Measurements from ENCODE around the gene TRAM2. TPM values are rescaled to one million over a fixed set of nuclear protein-coding genes. Genes with fewer than 3 reads are reported as not detected.

TRAM2 gene
- total RNA-seq, 2 donors from 2014 or later: 40.0 to 41.8 TPM

GRCh38 chr6:52610745-52611355 lies 34.0 kb upstream of the TRAM2 start:
- TF ChIP-seq CTCF (IDR thresholded peaks at IDR 0.05): no peak
- Histone ChIP-seq H3K4me3 (no peak overlapping the region), H3K36me3 (no peaks in the 10 kb centered on the region), H3K9me3 (no peaks in the 10 kb centered on the region), H3K4me1 (ENCODE audit: control insufficient read depth in 1 of 2, low read depth in 2 of 2) (no peaks in the 10 kb centered on the region), H3K27ac (no peak overlapping the region), H3K27me3 (replicated peaks; ENCODE audit: insufficient read depth) (no peaks in the 10 kb centered on the region)
- DNase-seq (ENCODE audit: low spot score) (no peak), ATAC-seq (ENCODE audit: insufficient number of reproducible peaks, low FRiP score, low read depth) (no peak)

GRCh38 chr6:52610011-52610410 lies 33.2 kb upstream of the TRAM2 start:
- no peaks in the 10 kb centered on the region for H3K36me3 ChIP-seq

GRCh38 chr6:52605610-52606185 lies 28.8 kb upstream of the TRAM2 start:
- no peak overlapping the region for H3K27ac ChIP-seq
- H3K4me1 ChIP-seq (ENCODE audit: control insufficient read depth in 1 of 2, low read depth in 2 of 2): no peaks in the 10 kb centered on the region
- H3K4me3 ChIP-seq: no peak overlapping the region
- no peak for TF ChIP-seq CTCF (IDR thresholded peaks at IDR 0.05)
- no peaks in the 10 kb centered on the region for H3K9me3 ChIP-seq
- no peaks in the 10 kb centered on the region for H3K27me3 ChIP-seq (replicated peaks; ENCODE audit: insufficient read depth)
- H3K36me3 ChIP-seq: no peaks in the 10 kb centered on the region
- ATAC-seq (ENCODE audit: insufficient number of reproducible peaks, low FRiP score, low read depth): no peak
- no peak for DNase-seq (ENCODE audit: low spot score)

More at GRCh38 chr6:52610011-52610410, 33.2 kb upstream of the TRAM2 start:
- Histone ChIP-seq H3K27me3 (replicated peaks; ENCODE audit: insufficient read depth) (no peaks in the 10 kb centered on the region), H3K9me3 (no peaks in the 10 kb centered on the region), H3K27ac (no peak overlapping the region), H3K4me3 (no peak overlapping the region), H3K4me1 (ENCODE audit: control insufficient read depth in 1 of 2, low read depth in 2 of 2) (no peaks in the 10 kb centered on the region)
- no peak for DNase-seq (ENCODE audit: low spot score)
- no peak for TF ChIP-seq CTCF (IDR thresholded peaks at IDR 0.05)
- no peak for ATAC-seq (ENCODE audit: insufficient number of reproducible peaks, low FRiP score, low read depth)

- Histone ChIP-seq H3K4me3 (no peak overlapping the region), H3K4me1 (ENCODE audit: control insufficient read depth in 1 of 2, low read depth in 2 of 2) (peaks cover 0 to 5% of the 10 kb centered on the region in 2 donors), H3K9me3 (no peaks in the 10 kb centered on the region), H3K27ac (no peak overlapping the region), H3K36me3 (no peaks in the 10 kb centered on the region), H3K27me3 (replicated peaks; ENCODE audit: insufficient read depth) (no peaks in the 10 kb centered on the region)
- no peak for TF ChIP-seq CTCF (IDR thresholded peaks at IDR 0.05)
- ATAC-seq (ENCODE audit: insufficient number of reproducible peaks, low FRiP score, low read depth): no peak
- no peak for DNase-seq (ENCODE audit: low spot score)
Observed at GRCh38 chr6:52603000-52603795, 26.3 kb upstream of the TRAM2 start.

GRCh38 chr6:52598824-52599190 lies 21.9 kb upstream of the TRAM2 start:
- no peak for DNase-seq (ENCODE audit: low spot score)
- Histone ChIP-seq H3K36me3 (no peaks in the 10 kb centered on the region), H3K4me1 (ENCODE audit: control insufficient read depth in 1 of 2, low read depth in 2 of 2) (peaks cover 13 to 46% of the 10 kb centered on the region in 2 donors), H3K4me3 (no peak overlapping the region), H3K9me3 (no peaks in the 10 kb centered on the region), H3K27me3 (replicated peaks; ENCODE audit: insufficient read depth) (no peaks in the 10 kb centered on the region), H3K27ac (no peak overlapping the region)
- no peak for TF ChIP-seq CTCF (IDR thresholded peaks at IDR 0.05)
- ATAC-seq (ENCODE audit: insufficient number of reproducible peaks, low FRiP score, low read depth): no peak
